HCT116 (cell line): Measurements from ENCODE around the gene PCBP3. TPM values are rescaled to one million over a fixed set of nuclear protein-coding genes. Genes with fewer than 3 reads are reported as not detected.

Experiments used
- ATAC-seq: fragments of 200-7000 bp; cut with Tn5 transposase; 2 replicates; pipeline ENCODE4 v1.9.1; 2020; ENCODE audit warnings: mild to moderate bottlenecking, moderate library complexity
- BruUV-seq: library from RNA; stranded (reverse); fragments of 400-500 nt; replicated peaks from 2 replicates; lab custom pipeline; 2021; lab: Mats Ljungman, UMichigan
- CTCF ChIA-PET: fragments of 300-600 bp; sonication (Branson Sonifier 250); formaldehyde crosslinking; loops from one replicate; lab custom pipeline; 2021; ENCODE audit warnings: antibody characterized with exemption; lab: Charles Lee
- POLR2A ChIA-PET: fragments of 300-600, 350-600 bp; sonication (Branson Sonifier 250); formaldehyde crosslinking; loops from one replicate; lab custom pipeline; 2021; ENCODE audit warnings: antibody characterized with exemption; lab: Charles Lee
- RAD21 ChIA-PET, 2 experiments: fragments of 300-600 bp; sonication (Branson Sonifier 250); formaldehyde crosslinking; loops; one replicate each; lab custom pipeline; 2023; ENCODE audit warnings: low total read pairs in 2 of 2; ENCODE audit not compliant: uncharacterized antibody in 2 of 2, unreplicated experiment in 2 of 2, low non-redundant PET in 1 of 2; lab: Charles Lee
- DNase-seq: peaks from one replicate; pipeline ENCODE4 v3.0.0-alpha.2; 2010; ENCODE audit warnings: low read depth, low spot score
- H2AFZ ChIP-seq: fragments of 200-600 bp; shearing (Covaris generic), sonication (generic); 2 replicates; pipeline ENCODE4 v1.6.1; 2017; ENCODE audit warnings: low read depth, mixed run types, mixed read lengths, antibody characterized with exemption, low read length; ENCODE audit not compliant: poor library complexity, severe bottlenecking
- H3K27ac ChIP-seq: 2 replicates; pipeline ENCODE4 v1.5.1; 2012; ENCODE audit warnings: low read depth, low read length
- H3K27me3 ChIP-seq: fragments of 200-600 bp; sonication (generic); 2 replicates; pipeline ENCODE4 v1.6.1; 2016; ENCODE audit warnings: mixed run types, low read length, mixed read lengths; ENCODE audit not compliant: insufficient read depth
- H3K36me3 ChIP-seq, 2 experiments: fragments of 200-500 bp in 1 of 2; fragments of 200-600 bp in 1 of 2; sonication (Bioruptor generic) in 1 of 2; sonication (generic) in 1 of 2; 2 replicates each; pipeline versions ENCODE4 v1.5.1 to v1.6.1; 2014 to 2016; ENCODE audit warnings: low read length in 2 of 2, inconsistent platforms in 1 of 2, mixed read lengths in 1 of 2, mixed run types in 1 of 2; ENCODE audit not compliant: insufficient read depth in 2 of 2, control insufficient read depth in 1 of 2
- H3K4me1 ChIP-seq, 2 experiments: fragments of 200-600 bp in 1 of 2; sonication (generic) in 1 of 2; 2 replicates each; pipeline versions ENCODE4 v1.5.1 to v1.6.1; 2012 to 2017; ENCODE audit warnings: low read length in 2 of 2, inconsistent platforms in 1 of 2, mild to moderate bottlenecking in 1 of 2, mixed read lengths in 1 of 2, mixed run types in 1 of 2, moderate library complexity in 1 of 2; ENCODE audit not compliant: insufficient read depth in 2 of 2, control insufficient read depth in 1 of 2
- H3K4me2 ChIP-seq: fragments of 200-600 bp; sonication (generic); 2 replicates; pipeline ENCODE4 v1.6.1; 2017; ENCODE audit warnings: mixed run types, low read length, mixed read lengths
- H3K4me3 ChIP-seq, 2 experiments: fragments of 200-600 bp in 1 of 2; sonication (generic) in 1 of 2; replicated peaks in 1 of 2; 2 replicates each; pipeline ENCODE4 v1.5.1; 2011 to 2016; ENCODE audit warnings: low read length in 2 of 2, control low read depth in 1 of 2, low read depth in 1 of 2, mild to moderate bottlenecking in 1 of 2, mixed read lengths in 1 of 2, mixed run types in 1 of 2
- H3K79me2 ChIP-seq: fragments of 200-600 bp; sonication (generic); 2 replicates; pipeline ENCODE4 v1.6.1; 2017; ENCODE audit warnings: mild to moderate bottlenecking, mixed run types, low read length, moderate library complexity, mixed read lengths; ENCODE audit not compliant: insufficient read depth
- H3K9ac ChIP-seq: fragments of 200-600 bp; sonication (generic); 2 replicates; pipeline ENCODE4 v1.6.1; 2016; ENCODE audit warnings: low read length, mixed read lengths
- H3K9me2 ChIP-seq: fragments of 200-600 bp; sonication (generic), shearing (Covaris generic); 2 replicates; pipeline ENCODE4 v1.6.1; 2017; ENCODE audit warnings: mixed run types, mild to moderate bottlenecking, moderate library complexity; ENCODE audit not compliant: insufficient read depth
- H3K9me3 ChIP-seq, 2 experiments: fragments of 200-500 bp in 1 of 2; fragments of 200-600 bp in 1 of 2; sonication (Bioruptor generic) in 1 of 2; sonication (generic) in 1 of 2; 2 replicates each; pipeline ENCODE4 v1.6.1; 2014 to 2017; ENCODE audit warnings: low read length in 2 of 2, mixed read lengths in 2 of 2, inconsistent platforms in 1 of 2, low read depth in 1 of 2, mild to moderate bottlenecking in 1 of 2, mixed run types in 1 of 2, moderate library complexity in 1 of 2; ENCODE audit not compliant: control insufficient read depth in 1 of 2, insufficient read depth in 1 of 2
- H4K20me1 ChIP-seq: fragments of 200-600 bp; sonication (generic), shearing (Covaris generic); 2 replicates; pipeline ENCODE4 v1.6.1; 2017; ENCODE audit warnings: mixed run types, mild to moderate bottlenecking, moderate library complexity; ENCODE audit not compliant: insufficient read depth
- CBX3 ChIP-seq: IDR thresholded peaks from 2 replicates; pipeline ENCODE4 v1.6.1; 2012; ENCODE audit warnings: low read depth
- CEBPB ChIP-seq: IDR thresholded peaks from 2 replicates; pipeline ENCODE4 v1.6.1; 2012; ENCODE audit warnings: low read depth
- EGR1 ChIP-seq: IDR thresholded peaks from 2 replicates; pipeline ENCODE4 v1.6.1; 2012; ENCODE audit warnings: low read depth
- EZH2 ChIP-seq: fragments of 200-600 bp; sonication (generic); IDR thresholded peaks from 2 replicates; pipeline ENCODE4 v1.6.1; 2017; ENCODE audit warnings: antibody characterized with exemption, mixed run types
- EZH2phosphoT487 ChIP-seq: fragments of 200-600 bp; IDR thresholded peaks from 2 replicates; pipeline ENCODE4 v1.6.1; 2018; ENCODE audit warnings: antibody characterized with exemption, borderline replicate concordance
- POLR2AphosphoS5 ChIP-seq: IDR thresholded peaks from 2 replicates; pipeline ENCODE4 v1.6.1; 2011; ENCODE audit warnings: mild to moderate bottlenecking, low read depth, low read length, moderate library complexity
- RAD21 ChIP-seq: IDR thresholded peaks from 2 replicates; pipeline ENCODE4 v1.6.1; 2012; ENCODE audit warnings: low read depth, mild to moderate bottlenecking
- SIN3A ChIP-seq: IDR thresholded peaks from 2 replicates; pipeline ENCODE4 v1.6.1; 2012; ENCODE audit warnings: low read depth
- SP1 ChIP-seq: IDR thresholded peaks from 2 replicates; pipeline ENCODE4 v1.6.1; 2012; ENCODE audit warnings: low read depth
- SRF ChIP-seq: IDR thresholded peaks from 2 replicates; pipeline ENCODE4 v1.6.1; 2012; ENCODE audit warnings: low read depth
- TCF7L2 ChIP-seq: IDR thresholded peaks from 2 replicates; pipeline ENCODE4 v1.7.0; 2011; ENCODE audit warnings: borderline replicate concordance, inconsistent platforms; ENCODE audit not compliant: insufficient read depth, insufficient read length; ENCODE audit errors: extremely low read depth
- YY1 ChIP-seq: IDR thresholded peaks from 2 replicates; pipeline ENCODE4 v1.6.1; 2011; ENCODE audit warnings: low read length, low read depth, moderate library complexity, mild to moderate bottlenecking; ENCODE audit not compliant: insufficient replicate concordance; ENCODE audit errors: extremely low read depth
- ZFX ChIP-seq: fragments of 450-650 bp; IDR thresholded peaks from 2 replicates; pipeline ENCODE4 v1.6.1; 2017
- ZNF274 ChIP-seq: fragments of 200-500 bp; sonication (Bioruptor generic); IDR thresholded peaks from 2 replicates; pipeline ENCODE4 v1.6.1; 2014; ENCODE audit warnings: mild to moderate bottlenecking, low read depth, low read length, inconsistent platforms
- intact Hi-C: fragments of 100-400 bp; cut with micrococcal nuclease; formaldehyde crosslinking; loops from 2 replicates; pipeline ENCODE4 v1.10.0; 2022
- total RNA-seq: library from RNA; stranded (reverse); gene quantifications from one replicate; pipeline ENCODE4 v1.2.1, GENCODE V29; 2021; ENCODE audit not compliant: unreplicated experiment
- TF ChIP-seq, protein P1 (sequence below): IDR thresholded peaks from 2 replicates; pipeline ENCODE4 v1.6.1; 2011; ENCODE audit warnings: mild to moderate bottlenecking, low read length, moderate library complexity; ENCODE audit not compliant: insufficient replicate concordance; ENCODE audit errors: extremely low read depth
- TF ChIP-seq, protein P2 (sequence below): IDR thresholded peaks from 2 replicates; pipeline ENCODE4 v1.6.1; 2012
- TF ChIP-seq, protein P3 (sequence below): IDR thresholded peaks from 2 replicates; pipeline ENCODE4 v1.6.1; 2012
- TF ChIP-seq, protein P4 (sequence below), 3 experiments: fragments of 200-600 bp in 1 of 3; sonication (generic) in 1 of 3; IDR thresholded peaks in 2 of 3; conservative IDR thresholded peaks in 1 of 3; 2 replicates each; pipeline ENCODE4 v1.5.1; 2012 to 2017; ENCODE audit warnings: low read depth in 2 of 3, low read length in 2 of 3, antibody characterized with exemption in 1 of 3, borderline replicate concordance in 1 of 3, control low read depth in 1 of 3, mild to moderate bottlenecking in 1 of 3, mixed read lengths in 1 of 3, mixed run types in 1 of 3, moderate library complexity in 1 of 3; ENCODE audit not compliant: insufficient read depth in 1 of 3
- TF ChIP-seq, protein P5 (sequence below): IDR thresholded peaks from 2 replicates; pipeline ENCODE4 v1.6.1; 2012; ENCODE audit warnings: low read depth

The PCBP3 gene
- total RNA-seq, 1 experiment from 2014 or later, result 3.1 TPM

DNA sequence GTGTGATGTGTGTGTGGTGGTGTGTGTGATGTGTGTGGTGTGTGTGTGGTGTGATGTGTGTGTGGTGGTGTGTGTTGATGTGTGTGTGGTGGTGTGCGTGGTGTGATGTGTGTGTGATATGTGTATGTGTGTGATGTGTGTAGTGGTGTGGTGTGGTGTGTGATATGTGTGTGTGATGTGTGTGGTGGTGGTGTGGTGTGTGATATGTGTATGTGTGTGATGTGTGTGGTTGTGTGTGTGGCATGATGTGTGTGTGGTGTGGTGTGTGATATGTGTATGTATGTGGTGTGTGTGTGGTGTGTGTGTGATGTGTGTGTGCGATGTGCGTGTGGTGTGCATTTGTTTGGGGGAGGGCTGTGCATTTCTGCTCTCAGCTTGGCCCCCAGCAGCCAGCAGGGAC, 7.1 kb upstream of the PCBP3 start:
- H3K27ac ChIP-seq, result no peak overlapping the region
- H3K27me3 ChIP-seq, result no peaks in the 10 kb centered on the region; the same call in 1 of the 2 replicates
- no TSS peak for BruUV-seq
- TF ChIP-seq YY1 (no peak), SIN3A (no peak), CEBPB (no peak), POLR2AphosphoS5 (no peak), ZFX (no peak), SP1 (no peak), CBX3 (no peak), EZH2phosphoT487 (no peak), SRF (no peak), TCF7L2 (no peak), EZH2 (no peak), EGR1 (no peak), RAD21 (no peak), ZNF274 (no peak)
- TF ChIP-seq, protein P1, sequence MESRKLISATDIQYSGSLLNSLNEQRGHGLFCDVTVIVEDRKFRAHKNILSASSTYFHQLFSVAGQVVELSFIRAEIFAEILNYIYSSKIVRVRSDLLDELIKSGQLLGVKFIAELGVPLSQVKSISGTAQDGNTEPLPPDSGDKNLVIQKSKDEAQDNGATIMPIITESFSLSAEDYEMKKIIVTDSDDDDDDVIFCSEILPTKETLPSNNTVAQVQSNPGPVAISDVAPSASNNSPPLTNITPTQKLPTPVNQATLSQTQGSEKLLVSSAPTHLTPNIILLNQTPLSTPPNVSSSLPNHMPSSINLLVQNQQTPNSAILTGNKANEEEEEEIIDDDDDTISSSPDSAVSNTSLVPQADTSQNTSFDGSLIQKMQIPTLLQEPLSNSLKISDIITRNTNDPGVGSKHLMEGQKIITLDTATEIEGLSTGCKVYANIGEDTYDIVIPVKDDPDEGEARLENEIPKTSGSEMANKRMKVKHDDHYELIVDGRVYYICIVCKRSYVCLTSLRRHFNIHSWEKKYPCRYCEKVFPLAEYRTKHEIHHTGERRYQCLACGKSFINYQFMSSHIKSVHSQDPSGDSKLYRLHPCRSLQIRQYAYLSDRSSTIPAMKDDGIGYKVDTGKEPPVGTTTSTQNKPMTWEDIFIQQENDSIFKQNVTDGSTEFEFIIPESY, result no peak
- TF ChIP-seq, protein P2, sequence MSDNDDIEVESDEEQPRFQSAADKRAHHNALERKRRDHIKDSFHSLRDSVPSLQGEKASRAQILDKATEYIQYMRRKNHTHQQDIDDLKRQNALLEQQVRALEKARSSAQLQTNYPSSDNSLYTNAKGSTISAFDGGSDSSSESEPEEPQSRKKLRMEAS, result no peak
- TF ChIP-seq, protein P3, sequence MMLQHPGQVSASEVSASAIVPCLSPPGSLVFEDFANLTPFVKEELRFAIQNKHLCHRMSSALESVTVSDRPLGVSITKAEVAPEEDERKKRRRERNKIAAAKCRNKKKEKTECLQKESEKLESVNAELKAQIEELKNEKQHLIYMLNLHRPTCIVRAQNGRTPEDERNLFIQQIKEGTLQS, result no peak
- TF ChIP-seq, protein P4, sequence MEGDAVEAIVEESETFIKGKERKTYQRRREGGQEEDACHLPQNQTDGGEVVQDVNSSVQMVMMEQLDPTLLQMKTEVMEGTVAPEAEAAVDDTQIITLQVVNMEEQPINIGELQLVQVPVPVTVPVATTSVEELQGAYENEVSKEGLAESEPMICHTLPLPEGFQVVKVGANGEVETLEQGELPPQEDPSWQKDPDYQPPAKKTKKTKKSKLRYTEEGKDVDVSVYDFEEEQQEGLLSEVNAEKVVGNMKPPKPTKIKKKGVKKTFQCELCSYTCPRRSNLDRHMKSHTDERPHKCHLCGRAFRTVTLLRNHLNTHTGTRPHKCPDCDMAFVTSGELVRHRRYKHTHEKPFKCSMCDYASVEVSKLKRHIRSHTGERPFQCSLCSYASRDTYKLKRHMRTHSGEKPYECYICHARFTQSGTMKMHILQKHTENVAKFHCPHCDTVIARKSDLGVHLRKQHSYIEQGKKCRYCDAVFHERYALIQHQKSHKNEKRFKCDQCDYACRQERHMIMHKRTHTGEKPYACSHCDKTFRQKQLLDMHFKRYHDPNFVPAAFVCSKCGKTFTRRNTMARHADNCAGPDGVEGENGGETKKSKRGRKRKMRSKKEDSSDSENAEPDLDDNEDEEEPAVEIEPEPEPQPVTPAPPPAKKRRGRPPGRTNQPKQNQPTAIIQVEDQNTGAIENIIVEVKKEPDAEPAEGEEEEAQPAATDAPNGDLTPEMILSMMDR (IDR thresholded peaks at IDR 0.05 in 2 of 3, conservative IDR thresholded peaks at IDR 0.05 in 1 of 3; ENCODE audit: borderline replicate concordance in 1 of 3, insufficient read depth in 1 of 3, low read depth in 2 of 3, low read length in 2 of 3), result no peak
- TF ChIP-seq, protein P5, sequence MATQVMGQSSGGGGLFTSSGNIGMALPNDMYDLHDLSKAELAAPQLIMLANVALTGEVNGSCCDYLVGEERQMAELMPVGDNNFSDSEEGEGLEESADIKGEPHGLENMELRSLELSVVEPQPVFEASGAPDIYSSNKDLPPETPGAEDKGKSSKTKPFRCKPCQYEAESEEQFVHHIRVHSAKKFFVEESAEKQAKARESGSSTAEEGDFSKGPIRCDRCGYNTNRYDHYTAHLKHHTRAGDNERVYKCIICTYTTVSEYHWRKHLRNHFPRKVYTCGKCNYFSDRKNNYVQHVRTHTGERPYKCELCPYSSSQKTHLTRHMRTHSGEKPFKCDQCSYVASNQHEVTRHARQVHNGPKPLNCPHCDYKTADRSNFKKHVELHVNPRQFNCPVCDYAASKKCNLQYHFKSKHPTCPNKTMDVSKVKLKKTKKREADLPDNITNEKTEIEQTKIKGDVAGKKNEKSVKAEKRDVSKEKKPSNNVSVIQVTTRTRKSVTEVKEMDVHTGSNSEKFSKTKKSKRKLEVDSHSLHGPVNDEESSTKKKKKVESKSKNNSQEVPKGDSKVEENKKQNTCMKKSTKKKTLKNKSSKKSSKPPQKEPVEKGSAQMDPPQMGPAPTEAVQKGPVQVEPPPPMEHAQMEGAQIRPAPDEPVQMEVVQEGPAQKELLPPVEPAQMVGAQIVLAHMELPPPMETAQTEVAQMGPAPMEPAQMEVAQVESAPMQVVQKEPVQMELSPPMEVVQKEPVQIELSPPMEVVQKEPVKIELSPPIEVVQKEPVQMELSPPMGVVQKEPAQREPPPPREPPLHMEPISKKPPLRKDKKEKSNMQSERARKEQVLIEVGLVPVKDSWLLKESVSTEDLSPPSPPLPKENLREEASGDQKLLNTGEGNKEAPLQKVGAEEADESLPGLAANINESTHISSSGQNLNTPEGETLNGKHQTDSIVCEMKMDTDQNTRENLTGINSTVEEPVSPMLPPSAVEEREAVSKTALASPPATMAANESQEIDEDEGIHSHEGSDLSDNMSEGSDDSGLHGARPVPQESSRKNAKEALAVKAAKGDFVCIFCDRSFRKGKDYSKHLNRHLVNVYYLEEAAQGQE, result no peak
- no peak for DNase-seq
- no peak overlapping the region for H3K4me3 ChIP-seq
- H3K4me2 ChIP-seq, result no peak overlapping the region
- intact Hi-C loops, result no loop called here
- H2AFZ ChIP-seq, result no peak overlapping the region
- H3K9me3 ChIP-seq, result no peaks in the 10 kb centered on the region
- H3K9me2 ChIP-seq, result no peaks in the 10 kb centered on the region
- ChIA-PET POLR2A (no interaction called here), CTCF (no interaction called here), RAD21 (interaction anchor here in 1 of 2 experiments (0.6 kb wide), 1 partner anchor 133 kb away, joined by 4 read pairs; no protein-coding TSS in a partner anchor)
- no peak for ATAC-seq
- H3K9ac ChIP-seq, result no peak overlapping the region
- no peaks in the 10 kb centered on the region for H3K36me3 ChIP-seq
- no peaks in the 10 kb centered on the region for H4K20me1 ChIP-seq
- H3K79me2 ChIP-seq, result no peaks in the 10 kb centered on the region
- no peaks in the 10 kb centered on the region for H3K4me1 ChIP-seq
